Glomerular visceral epithelial cell (primary cell): ENCODE measurements around the gene SNAPC4.
"Not testable (repeated sequence)": the region's sequence is repeated elsewhere in the genome, so short reads cannot be mapped to it uniquely, and the experiment has no call there.

Source experiments
- DNase-seq: peaks from one replicate; pipeline ENCODE4 v3.0.0-alpha.2; 2016; ENCODE audit errors: extremely low spot score

SNAPC4 gene

DNA sequence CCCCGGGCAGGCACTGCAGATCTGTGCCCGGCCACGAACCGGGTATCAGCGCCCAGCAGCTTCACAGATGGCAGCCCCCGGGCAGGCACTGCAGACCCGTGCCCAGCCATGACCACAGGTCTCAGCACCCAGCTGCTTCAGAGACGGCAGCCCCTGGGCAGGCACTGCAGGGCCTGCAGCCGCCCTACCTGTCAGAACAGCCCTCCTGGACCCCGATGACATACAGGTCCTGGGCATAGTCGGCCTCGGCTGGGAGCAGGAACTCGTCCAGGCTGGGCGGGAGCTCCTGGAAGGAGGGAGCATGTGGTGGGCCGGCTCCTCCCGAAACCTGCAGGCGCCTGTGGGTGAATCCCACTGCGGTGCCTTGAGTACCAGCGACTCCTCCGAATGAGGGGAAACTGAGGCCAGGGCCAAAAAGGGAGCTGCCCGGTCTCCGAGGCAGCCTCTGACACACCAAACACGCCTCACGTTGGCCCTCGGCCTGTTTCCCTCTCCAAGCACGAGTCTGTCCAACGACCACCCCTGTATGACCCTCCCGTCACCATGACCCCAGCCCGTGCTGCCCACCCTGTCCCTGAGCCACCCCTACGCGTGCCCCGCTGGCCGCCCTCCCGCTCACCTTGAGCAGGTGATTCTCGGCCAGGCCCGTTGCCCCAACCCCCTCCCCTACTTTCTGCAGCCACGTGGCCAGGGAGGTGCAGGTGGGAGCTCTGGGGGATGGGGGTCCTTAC lies 34.0 kb upstream of the SNAPC4 start:
- DNase-seq = no peak

DNA sequence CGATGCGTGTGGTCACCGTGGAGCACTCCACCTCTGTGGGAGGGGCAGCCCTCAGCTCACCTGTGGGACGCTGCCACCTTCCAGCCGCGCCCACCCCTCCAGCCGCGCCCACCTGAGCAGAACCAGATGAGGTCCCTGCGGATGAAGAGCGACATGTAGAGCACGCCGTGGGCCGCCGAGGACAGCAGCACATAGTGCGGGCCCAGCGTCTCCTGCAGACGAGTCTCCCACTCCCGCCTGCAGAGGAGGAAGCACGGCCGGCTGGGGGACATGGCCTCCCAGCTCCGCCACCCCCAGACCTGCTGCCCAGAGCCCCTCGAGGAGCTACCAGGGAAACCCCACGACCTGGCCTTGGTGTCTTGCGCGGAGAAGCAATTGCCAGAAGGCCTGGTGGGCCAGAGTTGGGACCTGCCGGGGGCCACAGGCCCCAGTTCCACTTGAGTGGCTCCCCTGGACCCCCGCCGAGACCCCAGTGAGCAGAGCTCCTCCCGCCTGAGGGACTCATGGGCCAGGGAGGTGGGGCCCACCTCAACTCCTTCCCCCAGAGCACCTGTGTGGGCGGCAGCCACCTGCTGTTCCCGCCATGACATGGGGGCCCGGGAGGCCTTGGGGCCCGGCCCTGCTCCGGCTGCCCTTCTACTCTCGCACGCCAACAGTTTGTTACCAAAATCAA lies 33.2 kb upstream of the SNAPC4 start:
- DNase-seq = no peak

DNA sequence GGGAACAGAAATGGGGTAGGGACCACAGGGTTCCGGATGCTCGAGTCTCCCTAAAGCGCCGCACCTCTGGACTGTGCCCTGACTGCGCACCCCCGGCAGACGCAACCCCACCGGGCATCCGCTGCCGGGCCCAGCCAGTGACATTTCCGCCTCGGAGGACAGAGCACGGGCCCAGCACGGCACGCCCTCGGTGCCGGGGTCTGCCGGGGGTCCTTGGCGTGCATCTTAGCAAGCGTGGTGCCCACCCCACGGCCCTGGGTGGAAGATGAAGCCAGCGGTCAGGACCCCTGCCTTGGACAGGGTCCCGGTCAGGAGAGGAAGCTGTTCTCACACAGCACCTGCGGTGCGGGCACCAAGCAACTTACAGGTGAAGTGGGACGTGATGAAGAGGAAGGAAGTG lies 32.6 kb upstream of the SNAPC4 start:
- no peak for DNase-seq

- no peak for DNase-seq
Measured at GRCh38 chr9:136431782-136432350, 31.9 kb upstream of the SNAPC4 start.

DNA sequence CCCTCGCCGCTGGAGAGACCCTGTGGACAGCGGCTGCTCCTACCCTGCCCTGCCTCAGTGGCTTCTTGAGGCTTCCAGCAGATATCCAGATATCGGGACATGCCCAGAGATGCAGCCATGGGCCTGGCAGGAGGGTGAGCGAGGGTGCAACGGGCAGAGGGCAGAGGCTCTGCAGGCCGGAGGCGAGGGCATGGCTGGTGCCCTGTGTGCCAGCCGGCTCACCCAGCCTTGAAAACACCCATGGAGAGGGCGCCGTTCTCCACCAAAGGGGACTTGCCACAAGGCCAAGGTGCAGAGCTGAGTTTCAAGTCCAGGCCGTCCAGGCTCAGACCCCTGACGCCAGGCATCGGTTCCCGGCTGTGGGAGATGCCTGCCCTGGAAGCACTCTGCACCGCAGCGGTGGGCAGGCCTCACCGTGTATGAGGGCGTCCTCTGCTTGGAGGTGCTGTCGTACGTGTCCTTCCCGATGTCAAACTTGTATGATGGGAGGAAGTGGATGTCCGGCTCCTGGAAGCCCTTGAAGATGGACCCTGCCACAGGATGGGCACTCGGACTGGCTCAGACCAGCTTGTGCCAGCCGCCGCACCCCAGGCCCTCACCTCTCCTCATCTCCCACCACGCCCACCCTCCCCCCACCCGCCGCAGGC lies 30.7 kb upstream of the SNAPC4 start:
- DNase-seq = no peak

DNA sequence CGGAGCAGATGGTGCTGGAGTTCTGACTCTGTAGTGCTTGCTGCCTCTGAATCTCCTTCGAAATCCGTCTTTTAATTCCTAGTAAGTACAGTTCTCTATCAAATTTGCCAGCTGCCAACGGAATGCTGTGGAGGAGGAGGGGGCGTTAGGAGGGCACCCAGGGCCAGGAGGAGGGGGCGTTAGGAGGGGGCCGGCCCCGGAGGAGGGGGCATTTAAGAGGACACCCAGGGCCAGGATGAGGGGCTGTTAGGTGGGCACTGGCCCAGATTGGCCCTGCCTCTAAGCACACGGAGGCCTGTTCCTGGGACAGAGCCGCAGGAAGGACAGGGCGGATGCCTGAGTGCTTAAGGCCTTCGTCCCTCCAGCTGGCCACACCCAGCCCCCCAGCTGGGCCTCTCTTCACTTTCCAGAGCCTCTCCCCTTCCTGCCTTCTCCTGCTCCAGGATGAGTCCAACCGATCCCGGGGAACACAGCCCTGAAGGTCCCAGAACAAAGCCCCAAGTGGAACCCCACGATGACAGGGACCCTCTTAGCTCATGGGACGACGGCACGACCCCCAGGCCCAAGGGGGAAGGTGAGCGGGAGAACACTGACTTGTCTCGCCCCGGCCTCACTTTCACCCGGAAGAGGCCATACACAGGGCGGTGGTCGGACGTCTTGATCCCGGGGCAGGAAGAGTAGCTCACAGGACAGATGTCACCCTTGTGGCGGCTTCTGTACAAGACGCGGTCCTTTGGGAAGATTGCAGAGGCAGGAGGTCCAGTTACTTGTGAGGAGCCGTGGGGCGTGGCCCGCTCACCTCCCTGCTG lies 29.9 kb upstream of the SNAPC4 start:
- no peak for DNase-seq

- no peak for DNase-seq
Measured at GRCh38 chr9:136429075-136429628, 29.2 kb upstream of the SNAPC4 start.

- DNase-seq = no peak
Measured at GRCh38 chr9:136426787-136427186, 26.8 kb upstream of the SNAPC4 start.

DNA sequence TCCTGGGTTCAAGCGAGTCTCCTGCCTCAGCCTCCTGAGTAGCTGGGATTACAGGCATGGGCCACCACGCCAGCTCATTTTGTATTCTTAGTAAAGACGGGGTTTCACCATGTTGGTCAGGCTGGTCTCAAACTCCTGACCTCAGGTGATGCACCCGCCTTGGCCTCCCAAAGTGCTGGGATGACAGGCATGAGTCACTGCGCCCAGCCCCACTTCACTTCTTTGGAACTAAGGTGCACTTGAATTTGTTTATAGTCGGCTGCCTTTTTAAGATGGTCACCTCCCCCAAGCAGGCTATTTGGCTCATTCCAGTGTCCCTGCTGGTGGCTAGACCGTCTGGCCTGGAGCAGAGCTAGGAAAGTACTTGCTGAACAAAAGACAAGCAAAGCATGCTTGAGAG lies 25.4 kb upstream of the SNAPC4 start:
- not testable (repeated sequence) for DNase-seq

- no peak for DNase-seq
Measured at GRCh38 chr9:136424750-136425362, 24.9 kb upstream of the SNAPC4 start.

GRCh38 chr9:136423432-136424146 lies 23.6 kb upstream of the SNAPC4 start:
- no peak for DNase-seq

DNA sequence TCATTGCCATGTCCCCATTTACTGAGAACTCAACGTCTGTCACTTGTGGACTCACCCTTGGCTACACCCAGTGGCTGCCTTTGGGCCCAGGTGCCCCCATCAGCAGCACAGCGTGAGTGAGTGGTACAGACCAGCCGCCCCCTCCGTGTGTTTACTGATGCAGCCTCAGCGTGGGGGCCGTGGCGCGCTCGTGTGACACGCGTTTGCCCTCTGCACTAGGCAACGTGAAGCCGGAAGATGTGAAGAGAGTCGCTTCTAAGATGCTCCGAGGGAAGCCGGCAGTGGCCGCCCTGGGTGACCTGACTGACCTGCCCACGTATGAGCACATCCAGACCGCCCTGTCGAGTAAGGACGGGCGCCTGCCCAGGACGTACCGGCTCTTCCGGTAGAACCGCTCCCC lies 22.9 kb upstream of the SNAPC4 start:
- DNase-seq = no peak

GRCh38 chr9:136421791-136422190 lies 21.8 kb upstream of the SNAPC4 start:
- no peak for DNase-seq

GRCh38 chr9:136419092-136419420 lies 19.1 kb upstream of the SNAPC4 start:
- DNase-seq = no peak

DNA sequence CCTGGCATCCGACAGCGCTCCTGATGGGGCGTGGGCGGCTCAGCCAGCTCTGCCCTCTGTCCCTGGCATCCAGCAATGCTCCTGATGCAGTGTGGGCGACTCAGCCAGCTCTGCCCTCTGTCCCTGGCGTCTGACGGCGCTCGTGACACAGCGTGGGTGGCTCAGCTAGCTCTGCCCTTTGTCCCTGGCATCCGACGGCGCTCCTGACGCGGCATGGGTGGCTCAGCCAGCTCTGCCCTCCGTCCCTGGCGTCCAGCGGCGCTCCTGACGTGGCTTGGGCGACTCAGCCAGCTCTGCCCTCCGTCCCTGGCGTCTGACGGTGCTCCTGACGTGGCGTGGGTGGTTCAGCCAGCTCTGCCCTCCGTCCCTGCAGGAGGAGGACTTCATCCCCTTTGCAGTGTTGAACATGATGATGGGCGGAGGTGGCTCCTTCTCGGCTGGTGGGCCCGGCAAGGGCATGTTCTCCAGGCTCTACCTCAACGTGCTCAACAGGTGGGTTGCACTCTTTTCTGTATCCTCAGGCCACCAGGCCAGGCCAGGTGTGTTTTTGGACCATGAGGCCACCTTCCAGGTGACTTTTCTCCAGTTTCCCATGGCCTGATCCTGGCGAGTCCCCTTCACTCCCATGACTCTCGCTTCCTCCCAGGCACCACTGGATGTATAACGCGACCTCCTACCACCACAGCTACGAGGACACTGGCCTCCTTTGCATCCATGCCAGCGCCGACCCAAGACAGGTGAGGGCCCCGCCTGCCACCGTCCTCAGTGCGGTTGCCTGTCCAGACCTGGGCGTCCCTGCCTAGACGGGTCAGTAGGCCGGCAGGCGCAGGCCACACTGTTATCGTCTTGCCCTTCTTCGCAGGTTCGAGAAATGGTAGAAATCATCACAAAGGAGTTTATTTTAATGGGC lies 18.5 kb upstream of the SNAPC4 start:
- no peak for DNase-seq

GRCh38 chr9:136416914-136417313 lies 16.9 kb upstream of the SNAPC4 start:
- no peak for DNase-seq

GRCh38 chr9:136416427-136416826 lies 16.5 kb upstream of the SNAPC4 start:
- DNase-seq = no peak

GRCh38 chr9:136412962-136413361 lies 13.0 kb upstream of the SNAPC4 start:
- DNase-seq = no peak

GRCh38 chr9:136411378-136411777 lies 11.4 kb upstream of the SNAPC4 start:
- no peak for DNase-seq
